ENCODE measurements around the gene THUMPD3.
A peak's percentile ranks its signal among the peaks of the same experiment; 100 is the strongest.

The THUMPD3 gene

DNA sequence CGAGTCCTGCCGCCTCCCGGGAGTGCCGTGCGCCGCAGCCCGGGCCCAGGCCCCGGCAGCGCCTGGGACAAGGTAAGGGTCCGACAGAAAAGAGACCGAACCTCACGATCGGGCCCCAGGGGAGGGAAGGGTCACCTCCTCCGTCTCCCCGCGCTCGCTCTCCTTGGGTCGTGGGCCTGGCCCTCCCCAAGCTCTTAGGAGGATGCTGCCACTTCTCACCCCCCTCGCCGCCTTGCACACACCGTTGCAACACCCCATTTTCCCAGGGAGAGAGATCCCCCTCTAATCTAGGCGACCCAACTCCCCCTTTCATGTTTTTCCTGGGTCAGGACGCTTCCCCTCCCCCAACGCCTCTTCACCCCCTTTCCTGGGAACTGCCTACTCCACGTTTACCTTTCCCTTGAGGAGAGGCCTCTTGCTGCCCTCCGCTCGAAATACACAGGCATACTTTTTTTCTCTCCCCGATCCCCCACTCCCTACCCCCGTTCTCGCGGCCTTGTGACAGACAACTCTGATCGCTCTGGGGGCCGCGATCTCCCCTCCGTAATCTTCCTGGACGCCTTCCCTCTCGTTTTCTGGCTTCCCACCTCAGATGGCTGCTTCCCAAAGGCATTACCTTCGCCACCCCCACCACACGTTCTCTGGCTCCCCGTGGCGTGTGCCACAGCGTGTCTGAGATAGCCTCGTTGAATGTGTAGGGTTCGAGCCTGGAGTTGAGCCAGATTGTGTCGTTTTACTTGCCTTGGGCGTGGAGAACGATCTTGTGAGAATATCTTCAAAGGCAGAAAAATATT is 35.2 kb downstream of the THUMPD3 start:
- DNase-seq, result peak in 4 of 5 donors; percentile 8 to 34 (median 26)

DNA sequence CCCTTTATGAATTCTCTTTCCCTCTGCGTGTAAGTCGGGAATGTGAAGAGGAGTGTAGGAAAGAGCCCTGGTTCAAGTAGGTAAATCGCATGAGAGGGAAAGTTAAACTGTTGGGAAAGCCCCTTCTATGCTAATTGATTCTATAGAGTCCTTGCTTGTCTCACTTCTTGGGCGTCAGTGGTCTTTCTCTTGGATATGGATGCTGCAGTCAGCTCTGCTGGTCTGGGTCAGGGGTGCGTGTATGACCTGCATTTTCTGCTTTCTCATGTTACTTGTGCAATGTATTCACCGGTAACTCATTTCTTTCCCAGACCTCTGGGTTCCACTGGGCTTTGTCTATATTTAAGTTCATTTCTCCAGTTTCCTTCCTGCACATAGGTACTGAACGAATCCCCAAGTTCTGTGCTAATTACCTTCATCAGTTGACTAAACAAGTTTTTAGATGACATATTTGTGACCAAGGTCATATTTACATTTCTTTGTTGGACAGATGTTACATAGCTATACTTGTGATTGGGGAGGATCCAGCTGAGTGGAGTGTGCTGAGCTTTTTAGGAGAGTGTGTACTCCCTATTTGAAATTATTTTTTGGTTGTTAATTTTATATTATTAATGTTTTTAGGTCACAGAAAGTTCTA is 36.0 kb downstream of the THUMPD3 start:
- peak in 2 of 5 donors; percentile 13 to 41 for DNase-seq

DNA sequence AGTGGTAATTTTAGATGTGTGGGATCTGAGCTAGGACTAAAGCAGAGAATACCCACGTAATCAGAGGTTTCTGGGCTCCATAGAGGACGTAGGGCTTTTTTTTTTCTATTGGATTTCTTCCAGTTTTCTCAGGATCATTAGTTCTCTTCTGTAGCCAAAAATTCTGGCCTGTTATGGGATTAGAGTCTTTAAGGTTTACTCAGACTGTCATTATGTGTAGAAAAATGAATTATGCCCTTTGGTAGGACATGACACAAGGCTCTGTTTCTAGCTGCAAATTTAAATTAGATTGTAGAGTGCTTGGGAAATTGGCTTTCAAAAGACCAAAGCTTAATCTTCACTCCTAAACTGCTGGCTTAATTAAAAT is 36.5 kb downstream of the THUMPD3 start:
- DNase-seq, result no peak

DNA sequence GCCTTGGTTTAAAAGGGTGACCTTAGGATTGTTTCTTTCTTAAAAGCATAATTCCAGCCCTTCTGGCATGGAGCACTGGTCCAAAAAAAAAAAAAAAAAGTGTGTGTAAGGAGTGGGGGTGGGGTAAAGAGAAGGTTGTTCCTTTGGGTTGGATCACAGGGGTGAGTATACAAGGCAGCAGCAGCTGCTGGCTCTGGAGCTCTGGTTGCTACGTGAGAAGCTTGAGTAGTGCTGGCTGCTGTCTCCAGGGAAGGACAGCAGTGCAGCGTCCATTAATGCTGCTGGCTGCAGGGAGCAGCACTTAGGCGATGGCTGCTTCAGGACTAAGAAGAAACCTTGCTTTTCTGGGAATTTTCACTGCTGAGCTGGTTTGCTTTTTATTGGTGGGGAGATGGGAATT is 36.9 kb downstream of the THUMPD3 start:
- peak in 1 of 5 donors; percentile 37 for DNase-seq

DNA sequence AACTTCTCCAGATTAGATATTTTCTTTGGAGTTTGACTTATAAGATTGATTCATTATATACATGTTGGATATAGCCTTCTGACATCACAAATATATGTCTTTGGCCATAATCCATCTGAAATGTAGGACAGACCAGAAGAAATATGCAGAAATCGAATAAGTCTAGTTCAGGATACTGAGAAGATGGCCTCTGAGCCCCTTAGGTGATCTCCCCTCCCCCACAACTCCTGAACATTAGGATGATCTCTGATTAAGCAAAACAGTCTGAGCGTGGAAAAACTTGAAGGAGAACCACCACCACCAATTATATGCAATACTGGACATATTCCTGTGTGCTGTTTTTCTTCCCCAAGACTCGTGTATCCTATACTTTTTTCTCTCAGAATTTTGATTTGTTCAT is 37.8 kb downstream of the THUMPD3 start:
- no peak for DNase-seq

DNA sequence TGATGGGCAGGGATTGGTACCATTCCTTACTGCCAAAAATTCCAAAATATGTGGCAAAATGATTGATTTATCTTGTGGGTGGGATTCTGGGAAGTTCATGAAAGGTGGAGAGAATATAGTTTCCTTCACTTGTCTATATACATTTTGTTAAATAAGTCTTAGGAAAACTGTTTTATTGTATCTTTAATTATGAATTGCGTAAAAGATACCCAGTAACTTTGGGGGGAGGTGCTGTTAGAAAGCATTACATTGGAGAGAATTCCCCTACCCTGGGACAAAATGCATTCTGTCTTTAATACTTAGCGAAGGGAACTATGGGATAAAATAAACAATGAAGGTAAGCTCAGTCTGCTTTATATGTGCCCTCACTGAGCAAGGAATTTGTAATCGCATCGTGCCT is 39.1 kb downstream of the THUMPD3 start:
- DNase-seq, result no peak

DNA sequence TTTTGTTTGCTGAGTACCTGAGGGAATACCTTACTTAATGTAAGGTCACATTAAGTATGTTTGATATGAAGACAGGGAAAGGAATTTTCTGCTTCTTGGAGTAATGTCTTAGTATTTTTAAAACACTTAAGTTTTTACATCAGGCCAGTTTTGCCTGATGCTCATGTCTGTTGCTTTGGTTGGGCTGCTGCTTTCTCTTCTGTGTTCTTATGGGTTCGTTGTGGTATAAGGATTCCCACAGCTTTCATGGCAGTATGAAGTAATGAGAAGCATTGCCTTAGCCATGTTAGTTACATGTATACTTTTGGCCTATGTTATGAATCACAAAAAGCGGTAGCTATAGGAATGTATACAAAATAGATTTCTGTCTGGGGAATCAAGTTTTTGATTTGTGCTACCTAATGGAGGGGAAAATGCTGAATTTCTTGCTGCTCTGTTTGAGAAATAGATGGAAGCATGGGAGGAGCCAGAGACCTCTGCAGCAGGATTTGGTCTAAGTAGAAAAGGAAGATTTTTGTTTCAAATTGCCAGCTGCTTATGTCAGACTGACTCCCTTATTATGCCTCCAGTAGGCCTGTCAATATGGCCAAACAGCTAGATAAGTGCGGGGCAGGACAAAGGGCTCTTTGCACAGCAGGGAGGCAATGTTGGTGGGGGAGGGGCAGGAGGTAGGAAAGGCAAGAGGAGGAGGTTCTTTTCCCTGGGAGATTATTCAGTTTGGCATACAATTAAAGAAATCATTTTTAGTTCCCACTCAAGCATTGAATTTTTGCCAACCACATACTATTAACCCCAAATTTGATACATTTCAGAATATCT is 39.8 kb downstream of the THUMPD3 start:
- DNase-seq, result no peak

DNA sequence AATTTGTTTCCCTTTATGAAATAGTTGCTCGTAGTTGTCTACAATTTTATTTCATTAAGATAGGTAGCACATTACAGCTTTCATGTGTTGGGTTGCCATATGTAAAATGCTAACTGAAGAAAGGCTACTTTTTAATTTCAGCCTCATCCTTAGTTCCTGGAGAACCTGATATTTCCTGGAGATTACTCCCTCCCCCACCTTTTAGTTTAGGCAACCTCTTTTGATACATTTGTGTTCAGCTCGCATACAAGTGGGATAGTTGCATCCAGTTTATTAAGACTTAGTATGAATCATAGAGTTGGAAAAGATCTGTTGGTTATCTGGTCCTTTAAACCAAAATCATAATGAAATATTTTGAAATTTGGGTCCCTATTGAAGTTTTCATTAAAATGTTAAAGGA is 40.6 kb downstream of the THUMPD3 start:
- DNase-seq, result no peak

DNA sequence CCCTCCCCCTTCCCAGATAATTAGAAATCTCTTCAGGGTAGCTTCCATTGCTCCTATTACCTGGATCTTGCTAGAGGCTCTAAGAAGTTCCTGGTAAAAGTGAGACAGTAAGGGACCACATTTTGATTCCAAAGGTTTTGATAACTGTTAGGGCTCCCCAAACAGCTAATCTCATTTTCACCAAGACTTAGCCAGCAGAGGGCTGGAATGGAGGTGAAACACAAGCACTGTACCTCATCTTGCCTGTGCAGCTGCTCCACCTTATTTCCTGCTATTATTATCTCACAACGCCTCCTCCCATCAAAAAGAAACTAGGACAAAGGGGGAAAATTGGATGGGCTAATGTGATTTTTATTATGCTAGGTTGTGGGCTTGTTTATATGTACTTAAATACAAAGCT is 41.8 kb downstream of the THUMPD3 start:
- DNase-seq, result no peak

DNA sequence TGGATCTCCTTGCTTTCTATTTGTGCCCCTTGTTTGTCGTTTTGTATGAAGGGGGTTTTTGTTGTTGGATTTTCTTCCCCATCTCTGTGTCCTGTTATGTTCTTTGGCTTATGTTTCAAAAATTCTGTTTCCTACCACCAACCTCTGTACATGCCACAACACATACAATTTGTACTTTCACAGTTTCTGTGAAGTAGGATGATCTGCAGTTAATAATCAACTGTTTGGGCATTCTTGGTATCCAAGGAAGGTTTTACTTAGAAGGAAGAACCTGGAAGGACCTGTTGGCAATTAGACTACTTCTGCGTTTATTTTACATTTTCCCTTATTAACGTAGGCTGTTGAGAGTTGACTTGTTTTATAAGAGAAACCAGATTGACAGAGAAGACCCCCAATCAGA is 42.9 kb downstream of the THUMPD3 start:
- DNase-seq, result no peak

DNA sequence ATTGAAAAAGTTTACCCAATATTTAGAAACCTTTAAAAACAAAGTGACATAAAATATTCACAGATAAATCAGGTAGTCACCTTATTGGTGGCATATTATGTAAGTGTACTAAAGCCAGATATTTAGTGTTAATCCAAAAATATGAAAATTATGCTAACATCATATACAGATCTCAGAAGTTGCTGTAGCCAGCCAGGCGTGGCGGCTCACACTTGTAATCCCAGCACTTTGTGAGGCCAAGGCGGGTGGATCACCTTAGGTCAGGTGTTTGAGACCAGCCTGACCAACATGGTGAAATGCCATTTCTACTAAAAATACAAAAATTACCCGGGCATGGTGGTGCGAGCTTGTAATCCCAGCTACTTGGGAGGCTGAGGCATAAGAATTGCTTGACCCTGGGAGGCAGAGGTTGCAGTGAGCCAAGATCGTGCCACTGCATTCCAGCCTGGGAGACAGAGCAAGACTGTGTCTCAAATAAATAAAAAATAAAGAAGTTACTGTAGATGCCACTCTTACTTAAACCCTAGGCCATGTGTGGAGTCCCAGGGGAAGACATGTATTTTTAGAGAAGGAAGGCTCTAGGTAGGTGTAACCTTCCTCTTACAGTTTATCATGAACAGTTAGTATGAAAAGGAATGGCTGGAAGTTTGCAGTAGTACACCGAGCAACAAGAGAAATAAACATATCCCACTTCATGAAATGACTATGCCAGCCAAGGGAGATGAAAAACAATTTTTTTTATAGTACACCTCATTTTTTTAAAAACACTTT is 44.2 kb downstream of the THUMPD3 start:
- no peak for DNase-seq

DNA sequence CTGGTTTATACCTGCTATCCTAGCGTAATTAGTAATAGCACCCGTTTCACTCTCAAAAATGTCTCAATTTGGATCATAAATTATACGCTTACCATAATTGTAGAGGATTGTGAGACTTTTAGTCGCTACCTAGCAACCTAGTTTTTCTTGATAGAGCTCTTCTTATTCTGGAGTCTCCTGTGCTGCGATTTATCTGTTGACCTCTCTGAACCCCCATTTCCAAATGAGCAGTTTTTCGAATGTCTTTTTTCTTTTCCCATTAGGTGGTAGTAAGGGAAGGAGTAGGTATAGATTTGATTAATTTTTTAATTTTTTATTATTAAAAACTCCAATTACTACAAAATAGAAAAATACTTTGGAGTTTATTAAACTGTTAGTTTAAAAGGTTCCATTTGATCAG is 45.2 kb downstream of the THUMPD3 start:
- no peak for DNase-seq

DNA sequence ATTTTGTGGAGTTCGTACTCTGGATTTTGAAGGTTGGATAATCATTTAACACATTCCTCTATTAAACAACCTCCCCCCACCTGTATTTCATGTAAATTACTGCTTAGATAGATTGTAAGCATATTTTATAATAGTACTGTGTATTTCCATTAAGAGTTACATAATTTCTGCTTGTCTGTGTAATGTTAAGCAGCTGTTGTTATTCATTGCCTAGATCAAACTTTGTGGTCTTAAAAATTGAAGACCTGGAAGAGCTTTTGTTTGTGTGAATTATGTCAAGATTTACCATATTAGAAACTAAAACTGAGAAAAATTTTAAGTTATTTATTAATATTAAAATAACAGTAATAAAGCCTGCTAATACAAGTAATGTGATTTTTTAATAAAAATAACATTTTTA is 45.7 kb downstream of the THUMPD3 start:
- no peak for DNase-seq

DNA sequence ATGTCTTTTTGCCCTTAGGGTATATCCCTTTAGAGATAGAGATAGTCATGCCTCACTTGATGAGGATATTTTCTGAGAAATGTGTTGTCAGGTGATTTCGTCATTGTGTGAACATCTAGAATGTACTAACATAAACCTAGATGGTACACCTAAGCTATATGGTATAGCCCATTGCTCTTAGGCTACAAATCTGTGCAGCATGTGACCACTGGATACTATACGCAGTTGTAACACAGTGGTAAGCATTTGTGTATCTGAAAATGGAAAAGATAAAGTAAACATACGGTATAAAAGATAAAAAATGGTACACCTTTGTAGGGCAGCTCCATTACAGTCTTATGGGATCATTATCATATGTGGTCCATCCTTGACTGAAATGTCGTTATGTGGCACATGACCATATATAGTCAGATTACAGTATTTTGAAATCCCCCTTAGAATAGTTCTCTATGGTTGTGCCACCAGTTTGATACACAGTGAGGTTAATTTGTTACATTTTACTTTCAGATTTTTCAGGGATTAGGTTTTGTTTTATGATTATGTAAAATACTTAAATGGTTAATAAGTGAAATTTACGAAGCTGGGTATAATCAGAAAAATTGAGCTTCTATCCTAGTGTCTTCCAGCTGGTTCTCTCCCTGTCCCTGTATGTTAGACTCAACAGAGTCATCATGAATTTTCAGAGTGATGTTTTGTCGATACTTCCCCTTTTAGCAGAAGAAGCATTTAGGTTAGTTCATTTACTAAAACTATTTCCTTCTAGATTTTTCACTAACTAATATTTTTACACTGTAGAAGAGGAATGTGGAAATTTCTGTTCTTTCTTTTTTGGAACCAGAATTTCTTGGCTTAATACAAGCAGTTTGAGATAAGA is 47.4 kb downstream of the THUMPD3 start:
- DNase-seq, result no peak

DNA sequence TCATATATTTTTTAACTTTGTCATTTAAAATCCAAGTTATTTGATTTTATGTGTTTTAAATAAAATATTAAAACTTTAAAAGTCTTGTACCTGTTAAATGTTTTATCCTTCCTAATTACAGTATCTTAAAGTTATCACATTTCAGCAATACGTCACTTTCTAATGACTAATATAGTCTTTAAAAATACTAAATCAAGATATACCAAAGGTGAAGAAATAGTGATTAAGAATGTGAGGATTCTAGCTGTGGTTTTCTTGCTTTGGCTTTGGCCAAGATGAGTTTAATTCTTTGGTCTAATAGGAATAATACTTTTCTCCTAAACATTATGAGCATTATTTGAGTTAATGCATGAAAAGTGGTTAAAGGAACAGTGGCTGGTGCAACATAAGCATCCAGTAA is 48.4 kb downstream of the THUMPD3 start:
- DNase-seq, result no peak

DNA sequence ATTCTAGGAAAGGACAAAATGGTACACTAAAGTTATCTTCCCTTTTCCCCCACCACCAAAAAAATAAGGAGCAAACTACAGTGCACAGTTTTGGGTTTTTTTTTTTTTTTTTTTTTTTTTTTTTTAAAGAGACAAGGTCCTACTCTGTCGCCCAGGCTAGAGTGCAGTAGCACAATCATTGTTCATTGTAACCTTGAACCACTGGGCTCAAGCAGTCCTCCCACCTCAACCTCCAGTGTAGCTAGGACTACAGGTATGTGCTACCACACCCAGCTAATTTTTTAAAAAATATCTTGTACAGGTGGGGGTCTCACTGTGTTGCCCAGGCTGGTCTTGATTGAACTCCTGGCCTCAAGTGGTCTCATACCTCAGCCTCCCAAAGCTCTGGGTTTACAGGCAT is 49.4 kb downstream of the THUMPD3 start:
- DNase-seq, result no peak

DNA sequence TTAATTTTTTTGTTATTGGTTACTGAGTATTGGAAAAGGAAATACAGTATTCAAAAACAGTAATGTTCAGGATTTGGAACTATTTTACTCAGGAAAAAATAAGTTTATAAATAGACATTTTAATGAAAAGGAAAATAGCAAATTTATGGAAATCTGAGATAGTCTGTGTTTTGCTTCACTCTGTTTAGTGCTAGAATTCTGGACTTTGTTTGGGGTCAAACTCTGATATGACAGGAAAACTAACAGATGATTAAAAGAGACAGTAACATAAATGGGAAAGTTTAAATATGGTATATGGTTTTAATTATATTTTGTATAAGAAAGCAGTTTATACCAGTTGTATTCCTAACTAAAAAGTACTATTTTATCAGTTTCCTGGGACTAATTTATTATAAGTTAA is 52.0 kb downstream of the THUMPD3 start:
- no peak for DNase-seq

DNA sequence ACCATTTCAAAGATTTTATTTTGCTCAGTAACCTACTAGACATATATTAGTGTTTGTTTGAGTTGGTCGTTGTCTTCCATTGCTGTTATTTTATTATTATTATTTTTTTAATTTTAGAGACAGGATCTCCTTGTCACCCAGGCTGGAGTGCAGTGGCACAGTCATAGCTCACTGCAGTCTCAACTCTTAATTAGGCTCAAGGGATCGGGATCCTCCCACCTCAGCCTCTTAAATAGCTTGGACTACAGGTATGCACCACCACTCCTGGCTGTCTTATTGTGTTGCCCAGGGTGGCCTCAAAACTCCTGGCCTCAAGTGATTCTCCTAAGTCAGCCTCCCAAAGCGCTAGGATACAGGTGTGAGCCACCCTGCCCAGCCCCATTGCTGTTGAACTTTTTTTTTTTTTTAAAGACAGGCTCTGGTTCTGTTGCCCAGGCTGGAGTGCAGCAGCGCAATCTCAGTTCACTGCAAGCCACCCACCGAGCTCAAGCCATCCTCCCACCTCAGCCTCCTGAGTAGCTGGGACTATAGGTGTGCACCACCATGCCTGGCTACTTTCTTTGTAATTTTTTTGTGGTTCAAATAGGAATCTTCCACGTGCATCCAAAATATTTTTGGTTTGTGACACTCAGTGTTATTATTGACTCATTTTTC is 52.8 kb downstream of the THUMPD3 start:
- DNase-seq, result no peak

DNA sequence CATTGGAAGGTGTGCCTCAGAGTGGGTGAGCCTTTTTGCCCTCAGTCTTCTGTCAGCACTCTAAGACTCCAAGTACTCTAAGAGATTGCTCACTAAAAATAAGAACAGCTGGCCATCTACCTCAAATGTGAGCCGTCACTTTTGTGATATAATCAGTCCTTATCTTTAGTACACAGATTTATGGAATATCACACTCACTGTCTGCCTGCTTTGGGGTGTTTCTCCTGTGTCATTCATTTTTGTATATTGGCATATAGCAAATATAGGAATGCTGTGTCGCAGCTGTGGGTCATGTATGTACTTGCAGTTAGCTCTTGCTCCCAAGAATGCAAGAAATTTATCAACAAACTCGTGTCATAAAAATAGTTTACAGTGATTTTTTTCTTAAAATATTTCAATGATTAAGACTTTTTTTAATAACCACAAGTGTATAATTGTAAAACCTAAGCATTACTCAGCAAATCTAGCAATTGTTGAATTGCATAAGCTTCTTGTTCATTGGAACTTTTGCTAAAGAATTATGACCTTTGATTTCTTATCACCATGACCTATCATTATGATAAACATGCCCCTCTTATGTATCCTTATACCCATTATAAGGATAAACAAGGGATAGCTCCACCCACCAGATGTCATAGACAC is 53.4 kb downstream of the THUMPD3 start:
- DNase-seq, result no peak

DNA sequence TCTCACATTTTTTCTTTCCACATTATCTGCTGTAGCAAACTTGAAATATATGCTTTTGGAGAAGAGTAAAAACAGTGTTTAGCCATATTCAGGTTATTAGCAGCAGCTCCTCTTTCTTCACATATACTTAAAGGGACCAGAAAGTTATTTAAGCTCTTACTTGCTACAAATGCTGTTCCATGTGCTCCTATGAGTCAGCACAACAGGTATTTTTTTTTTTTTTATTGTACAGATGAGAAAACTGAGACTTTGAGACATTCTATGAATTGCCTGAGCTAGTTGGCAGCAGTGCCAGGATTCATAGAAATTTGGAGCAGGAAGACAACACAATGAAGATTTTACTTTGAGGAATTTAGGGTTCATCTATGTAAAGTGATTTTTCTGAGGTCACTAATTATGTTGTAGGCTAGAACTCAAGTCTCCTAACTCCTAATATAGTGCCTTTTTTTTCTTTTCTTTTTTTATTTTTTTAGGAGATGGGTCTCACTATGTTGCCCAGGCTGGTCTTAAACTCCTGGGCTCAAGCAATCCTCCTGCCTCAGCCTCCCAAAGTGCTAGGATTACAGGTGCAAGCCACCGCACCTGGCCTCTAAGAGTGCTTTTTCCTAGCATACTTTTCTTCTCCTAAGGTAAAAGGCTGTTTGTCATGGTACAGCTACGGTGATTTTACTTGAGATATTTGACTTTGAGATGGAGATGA is 58.1 kb downstream of the THUMPD3 start:
- peak in 1 of 5 donors; percentile 2 for DNase-seq
